Lower leg skin (tissue), 3 donors: ENCODE results near the gene OTUD5.

Experiments used
- CTCF ChIP-seq, 3 donors: fragments of 450-650 bp; IDR thresholded peaks; one replicate each; pipeline ENCODE4 v1.5.1; 2016; ENCODE audit warnings: antibody characterized with exemption in 3 of 3, mild to moderate bottlenecking in 3 of 3, moderate library complexity in 2 of 3
- POLR2A ChIP-seq, 2 donors: fragments of 450-650 bp; IDR thresholded peaks; one replicate each; pipeline ENCODE4 v1.6.1; 2016 to 2017; ENCODE audit warnings: antibody characterized with exemption in 2 of 2, mild to moderate bottlenecking in 1 of 2, moderate library complexity in 1 of 2

GRCh38 chrX:48975041-48975440 is 17.6 kb upstream of the OTUD5 start:
- TF ChIP-seq POLR2A (IDR thresholded peaks at IDR 0.05) = no peak
- no peak for TF ChIP-seq CTCF (IDR thresholded peaks at IDR 0.05)
